Liver (tissue), 9 donors: ENCODE results near the gene TPPP. TPM values are rescaled to one million over a fixed set of nuclear protein-coding genes. Genes with fewer than 3 reads are reported as not detected.
"Not testable (repeated sequence)": the region's sequence is repeated elsewhere in the genome, so short reads cannot be mapped to it uniquely, and the experiment has no call there.

Experiments used
- DNase-seq: peaks from one replicate; pipeline ENCODE4 v3.0.0-alpha.2; 2017; ENCODE audit warnings: low spot score
- H3K27ac ChIP-seq, 2 donors: one replicate each; pipeline ENCODE4 v1.7.0; 2013; ENCODE audit warnings: inconsistent platforms in 2 of 2, low read length in 2 of 2, control low read depth in 1 of 2, low read depth in 1 of 2, mild to moderate bottlenecking in 1 of 2
- H3K27me3 ChIP-seq, 4 donors: one replicate each; pipeline versions ENCODE4 v1.6.1 to v1.7.0; 2013; ENCODE audit warnings: low read length in 3 of 4, inconsistent platforms in 1 of 4, mild to moderate bottlenecking in 1 of 4, moderate library complexity in 1 of 4; ENCODE audit not compliant: control insufficient read depth in 4 of 4, insufficient read depth in 4 of 4
- H3K36me3 ChIP-seq, 4 donors: one replicate each; pipeline versions ENCODE4 v1.6.1 to v1.7.0; 2013; ENCODE audit warnings: low read length in 3 of 4, mild to moderate bottlenecking in 3 of 4, low read depth in 1 of 4, moderate library complexity in 1 of 4; ENCODE audit not compliant: control insufficient read depth in 4 of 4, insufficient read depth in 3 of 4
- H3K4me1 ChIP-seq, 4 donors: one replicate each; pipeline versions ENCODE4 v1.6.1 to v1.7.0; 2013; ENCODE audit warnings: low read length in 3 of 4, mild to moderate bottlenecking in 3 of 4, moderate library complexity in 1 of 4; ENCODE audit not compliant: control insufficient read depth in 4 of 4, insufficient read depth in 4 of 4
- H3K4me3 ChIP-seq, 3 donors: one replicate each; pipeline versions ENCODE4 v1.6.1 to v1.7.0; 2013; ENCODE audit warnings: low read length in 3 of 3, control low read depth in 1 of 3, low read depth in 1 of 3, mild to moderate bottlenecking in 1 of 3
- H3K9ac ChIP-seq, 2 donors: one replicate each; pipeline ENCODE4 v1.7.0; 2013; ENCODE audit warnings: low read length in 2 of 2, mild to moderate bottlenecking in 2 of 2, moderate library complexity in 2 of 2, control low read depth in 1 of 2, low read depth in 1 of 2
- H3K9me3 ChIP-seq, 4 donors: one replicate each; pipeline versions ENCODE4 v1.6.1 to v1.7.0; 2013; ENCODE audit warnings: low read length in 3 of 4; ENCODE audit not compliant: control insufficient read depth in 4 of 4
- ATF3 ChIP-seq: IDR thresholded peaks from 2 replicates; pipeline ENCODE4 v1.6.1; 2016; ENCODE audit warnings: antibody characterized with exemption
- CTCF ChIP-seq: fragments of 150-350 bp; IDR thresholded peaks from 2 replicates; pipeline ENCODE4 v1.5.1; 2017; ENCODE audit warnings: improper control_type of control experiment, low read depth, low read length; ENCODE audit not compliant: missing input control
- FOXA1 ChIP-seq: IDR thresholded peaks from 2 replicates; pipeline ENCODE4 v1.6.1; 2016; ENCODE audit warnings: antibody characterized with exemption
- FOXA2 ChIP-seq: IDR thresholded peaks from 2 replicates; pipeline ENCODE4 v1.6.1; 2016; ENCODE audit warnings: antibody characterized with exemption
- GABPA ChIP-seq, 2 donors: IDR thresholded peaks in 1 of 2; conservative IDR thresholded peaks in 1 of 2; 2 replicates each; pipeline ENCODE4 v1.6.1; 2016; ENCODE audit warnings: antibody characterized with exemption in 2 of 2, mild to moderate bottlenecking in 1 of 2, moderate library complexity in 1 of 2
- HNF4A ChIP-seq, 2 donors: conservative IDR thresholded peaks; 2 replicates each; pipeline ENCODE4 v1.6.1; 2016; ENCODE audit warnings: antibody characterized with exemption in 2 of 2, mild to moderate bottlenecking in 2 of 2
- JUND ChIP-seq, 2 donors: IDR thresholded peaks; 2 replicates each; pipeline ENCODE4 v1.6.1; 2016; ENCODE audit warnings: antibody characterized with exemption in 2 of 2
- RAD21 ChIP-seq, 2 donors: IDR thresholded peaks; 2 replicates each; pipeline ENCODE4 v1.6.1; 2016; ENCODE audit warnings: antibody characterized with exemption in 2 of 2, mild to moderate bottlenecking in 2 of 2
- RXRA ChIP-seq, 2 donors: IDR thresholded peaks; 2 replicates each; pipeline ENCODE4 v1.6.1; 2017 to 2018; ENCODE audit warnings: antibody characterized with exemption in 2 of 2, mild to moderate bottlenecking in 1 of 2
- SP1 ChIP-seq: IDR thresholded peaks from 2 replicates; pipeline ENCODE4 v1.6.1; 2018; ENCODE audit warnings: antibody characterized with exemption, mild to moderate bottlenecking
- TAF1 ChIP-seq: conservative IDR thresholded peaks from 2 replicates; pipeline ENCODE4 v1.6.1; 2016; ENCODE audit warnings: antibody characterized with exemption, mild to moderate bottlenecking
- YY1 ChIP-seq: IDR thresholded peaks from 2 replicates; pipeline ENCODE4 v1.6.1; 2016; ENCODE audit warnings: antibody characterized with exemption, mild to moderate bottlenecking
- ZBTB33 ChIP-seq: IDR thresholded peaks from 2 replicates; pipeline ENCODE4 v1.6.1; 2016; ENCODE audit warnings: antibody characterized with exemption
- WGBS: extraction: QIAGEN DNeasy Blood & Tissue Kit; methylation state at CpG from one replicate; pipeline ENCODE4 v1.1.7; 2013; 5-methylcytosine and 5-hydroxymethylcytosine counted together
- polyA plus RNA-seq, 2 donors: library from polyadenylated mRNA; stranded (reverse) in 1 of 2; unstranded in 1 of 2; fragments of 200-250 nt in 1 of 2; fragments of >200 nt in 1 of 2; fragmentation: Nextera tagmentation in 1 of 2; extraction: Ambion mirVana in 1 of 2; gene quantifications; one replicate each; pipeline versions ENCODE4 v1.2.1 to v1.2.3, GENCODE V29; 2013 to 2015
- total RNA-seq, 2 donors: library from RNA; depleted of rRNA; stranded (reverse); fragments of >200 nt; gene quantifications; one replicate each; pipeline ENCODE4 v1.2.3, GENCODE V29; 2014
- TF ChIP-seq, protein P1 (sequence below): IDR thresholded peaks from 2 replicates; pipeline ENCODE4 v1.6.1; 2016; ENCODE audit warnings: antibody characterized with exemption, mild to moderate bottlenecking
- donor health status: healthy.
- donor health status: healthy.
- donor health status: healthy.
- donor health status: healthy.
- donor health status: healthy.

TPPP gene
- total and polyA plus RNA-seq, 4 donors = 0.61 to 2.1 (median 0.80) TPM

DNA sequence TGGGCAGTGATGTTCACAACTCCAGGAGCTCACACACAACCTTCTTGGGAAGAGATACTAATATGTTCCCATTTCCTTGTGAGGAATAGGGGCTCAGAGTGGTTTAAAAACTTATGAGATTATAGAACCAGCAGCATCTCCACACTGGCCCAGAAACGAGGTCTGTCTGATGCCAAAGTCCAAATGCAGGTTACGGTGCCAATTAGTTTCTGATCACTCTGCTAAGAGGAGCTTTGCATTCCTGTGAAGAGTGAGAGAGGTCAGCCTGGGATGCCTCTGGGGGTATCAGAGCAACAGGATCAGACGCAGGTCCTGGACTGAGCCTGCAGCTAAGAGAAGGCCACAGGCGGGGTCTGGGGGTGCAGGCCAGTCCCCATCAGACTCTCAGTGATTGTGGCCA is 30.2 kb upstream of the TPPP start:
- H3K4me3 ChIP-seq, DNase-seq, H3K27me3 ChIP-seq, H3K9ac ChIP-seq, H3K9me3 ChIP-seq, H3K27ac ChIP-seq, H3K36me3 ChIP-seq, H3K4me1 ChIP-seq: not testable (repeated sequence)
- WGBS = 0% methylated on average over 1 of the region's 4 CpGs
- TF ChIP-seq HNF4A (conservative IDR thresholded peaks at IDR 0.05) = peak in 1 of 2 donors; percentile 5

DNA sequence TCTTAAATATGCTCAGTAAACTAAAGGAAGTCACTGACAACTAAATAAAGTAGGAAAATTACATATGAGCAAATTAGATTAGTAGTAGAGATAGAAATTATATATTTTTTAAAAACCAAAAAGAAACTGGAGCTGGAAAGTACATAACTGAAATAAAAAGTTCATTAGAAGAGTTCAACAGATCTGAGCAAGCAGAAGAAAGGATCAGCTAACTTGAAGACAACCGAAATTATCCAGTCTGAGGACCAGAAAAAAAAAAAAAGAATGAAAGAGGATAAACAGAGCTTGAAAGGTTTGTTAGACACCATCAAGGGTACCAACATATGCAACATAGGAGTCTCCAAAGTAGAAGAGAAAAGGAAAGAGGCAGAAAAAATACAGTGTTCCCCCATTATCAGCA is 26.2 kb upstream of the TPPP start:
- 90% methylated on average over 1 of the region's 1 CpG for WGBS
- H3K4me1 ChIP-seq = peaks cover 0 to 13% (median 7%) of the 10 kb centered on the region in 4 donors
- H3K36me3 ChIP-seq, H3K27me3 ChIP-seq, H3K9ac ChIP-seq, DNase-seq, H3K27ac ChIP-seq, H3K9me3 ChIP-seq, H3K4me3 ChIP-seq: not testable (repeated sequence)

DNA sequence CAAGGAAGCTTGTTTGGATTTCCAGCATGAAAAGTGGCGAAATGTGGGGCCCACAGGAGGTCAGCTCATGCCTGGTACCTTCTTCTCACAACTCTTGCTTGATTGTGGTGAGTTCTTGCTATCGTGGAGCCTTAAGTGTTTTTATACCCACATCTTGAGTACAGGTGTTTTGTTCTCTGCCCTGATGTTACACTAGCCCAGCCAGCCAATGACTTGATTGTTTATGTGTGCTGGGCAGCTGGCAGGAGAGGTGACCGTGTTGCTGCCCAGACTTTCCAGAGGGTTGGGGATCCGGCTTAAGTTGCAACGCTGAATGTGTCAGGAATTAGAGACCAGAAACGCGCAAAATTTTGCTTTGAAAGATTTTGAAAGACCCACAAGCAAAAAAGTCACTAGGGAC is 24.0 kb upstream of the TPPP start:
- Histone ChIP-seq H3K4me1 (peaks cover 0 to 13% (median 7%) of the 10 kb centered on the region in 4 donors), H3K36me3 (no peaks in the 10 kb centered on the region), H3K27ac (peak overlapping the region; percentile 65 to 85), H3K4me3 (no peak overlapping the region), H3K9me3 (no peaks in the 10 kb centered on the region), H3K9ac (peak overlapping the region in 1 of 2 donors; percentile 26), H3K27me3 (no peaks in the 10 kb centered on the region)
- 40% methylated on average over 7 of the region's 7 CpGs for WGBS
- no peak for DNase-seq
- no peak for TF ChIP-seq CTCF
- TF ChIP-seq GABPA (IDR thresholded peaks at IDR 0.05 in 1 of 2, conservative IDR thresholded peaks at IDR 0.05 in 1 of 2) = no peak
- TF ChIP-seq ZBTB33 = peak; percentile 4
- no peak for TF ChIP-seq SP1

GRCh38 chr5:716740-717139 is 23.6 kb upstream of the TPPP start:
- H3K36me3 ChIP-seq, H3K4me3 ChIP-seq, H3K27me3 ChIP-seq, DNase-seq, H3K9me3 ChIP-seq: not testable (repeated sequence)
- WGBS = 23% methylated on average over 4 of the region's 4 CpGs
- H3K27ac ChIP-seq = peak overlapping the region; percentile 65 to 85
- peak overlapping the region in 1 of 2 donors; percentile 26 for H3K9ac ChIP-seq
- peaks cover 0 to 13% (median 7%) of the 10 kb centered on the region in 4 donors for H3K4me1 ChIP-seq
- TF ChIP-seq ATF3 = peak; percentile 30
- peak; percentile 56 for TF ChIP-seq YY1
- TF ChIP-seq, protein P1, sequence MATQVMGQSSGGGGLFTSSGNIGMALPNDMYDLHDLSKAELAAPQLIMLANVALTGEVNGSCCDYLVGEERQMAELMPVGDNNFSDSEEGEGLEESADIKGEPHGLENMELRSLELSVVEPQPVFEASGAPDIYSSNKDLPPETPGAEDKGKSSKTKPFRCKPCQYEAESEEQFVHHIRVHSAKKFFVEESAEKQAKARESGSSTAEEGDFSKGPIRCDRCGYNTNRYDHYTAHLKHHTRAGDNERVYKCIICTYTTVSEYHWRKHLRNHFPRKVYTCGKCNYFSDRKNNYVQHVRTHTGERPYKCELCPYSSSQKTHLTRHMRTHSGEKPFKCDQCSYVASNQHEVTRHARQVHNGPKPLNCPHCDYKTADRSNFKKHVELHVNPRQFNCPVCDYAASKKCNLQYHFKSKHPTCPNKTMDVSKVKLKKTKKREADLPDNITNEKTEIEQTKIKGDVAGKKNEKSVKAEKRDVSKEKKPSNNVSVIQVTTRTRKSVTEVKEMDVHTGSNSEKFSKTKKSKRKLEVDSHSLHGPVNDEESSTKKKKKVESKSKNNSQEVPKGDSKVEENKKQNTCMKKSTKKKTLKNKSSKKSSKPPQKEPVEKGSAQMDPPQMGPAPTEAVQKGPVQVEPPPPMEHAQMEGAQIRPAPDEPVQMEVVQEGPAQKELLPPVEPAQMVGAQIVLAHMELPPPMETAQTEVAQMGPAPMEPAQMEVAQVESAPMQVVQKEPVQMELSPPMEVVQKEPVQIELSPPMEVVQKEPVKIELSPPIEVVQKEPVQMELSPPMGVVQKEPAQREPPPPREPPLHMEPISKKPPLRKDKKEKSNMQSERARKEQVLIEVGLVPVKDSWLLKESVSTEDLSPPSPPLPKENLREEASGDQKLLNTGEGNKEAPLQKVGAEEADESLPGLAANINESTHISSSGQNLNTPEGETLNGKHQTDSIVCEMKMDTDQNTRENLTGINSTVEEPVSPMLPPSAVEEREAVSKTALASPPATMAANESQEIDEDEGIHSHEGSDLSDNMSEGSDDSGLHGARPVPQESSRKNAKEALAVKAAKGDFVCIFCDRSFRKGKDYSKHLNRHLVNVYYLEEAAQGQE = peak; percentile 63
- peak; percentile 12 to 40 for TF ChIP-seq RAD21 (IDR thresholded peaks at IDR 0.05)
- peak; percentile 94 for TF ChIP-seq FOXA2
- TF ChIP-seq ZBTB33 = peak; percentile 16
- TF ChIP-seq JUND (IDR thresholded peaks at IDR 0.05) = peak; percentile 62 to 85
- TF ChIP-seq TAF1 = peak; percentile 45
- TF ChIP-seq RXRA (IDR thresholded peaks at IDR 0.05) = peak; percentile 45 to 55
- peak; percentile 63 for TF ChIP-seq SP1
- peak; percentile 94 for TF ChIP-seq FOXA1
